Measurements from ENCODE around the gene CRYGS.

CRYGS gene

GRCh38 chr3:186489507-186489906, 54.7 kb downstream of the CRYGS start:
- no peak for DNase-seq
